ENCODE measurements around the gene APCDD1.

Gene APCDD1

DNA sequence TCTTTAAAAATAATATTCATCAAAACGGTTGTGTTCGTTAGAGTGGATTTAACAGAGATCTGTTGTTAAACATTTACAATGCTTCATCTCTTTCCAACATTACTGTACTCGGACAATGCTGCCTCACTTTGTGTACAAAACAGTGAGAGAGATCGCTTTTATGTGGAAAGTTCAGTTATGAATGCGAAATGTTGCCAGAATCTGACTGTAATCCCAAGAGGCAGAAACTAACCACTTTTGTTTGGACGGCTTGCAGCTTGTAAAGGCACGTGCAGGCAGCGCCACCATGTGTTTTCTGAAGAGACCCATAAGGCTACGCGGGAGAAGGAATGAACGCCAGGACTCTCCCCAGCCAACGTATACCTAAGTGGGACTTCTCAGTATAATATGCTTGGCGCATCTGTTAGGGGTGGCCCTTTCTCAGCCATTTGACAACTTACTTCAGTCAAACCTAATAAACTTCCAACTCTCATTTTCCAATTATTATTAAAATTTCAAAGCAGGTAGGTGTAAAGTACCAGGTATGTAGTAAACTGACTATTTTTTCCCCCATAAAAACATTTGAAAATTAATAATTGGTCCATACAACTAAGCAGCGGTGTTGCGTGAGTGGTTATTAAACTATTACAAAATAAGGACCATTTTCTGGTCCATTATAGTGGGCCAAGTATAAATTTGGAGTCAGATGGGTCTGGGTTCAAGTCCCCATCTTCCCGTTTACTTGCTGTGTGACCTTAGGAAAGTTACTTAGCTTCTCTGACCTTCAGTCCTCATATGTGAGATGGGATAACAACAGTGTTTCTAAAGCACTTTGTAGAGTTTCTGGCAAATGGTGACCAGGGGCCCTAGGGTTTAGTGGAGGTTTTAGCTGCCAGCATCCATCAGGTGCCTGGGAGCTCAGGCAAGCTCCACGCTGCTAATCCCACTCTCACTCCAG lies 65.8 kb downstream of the APCDD1 start (continued):
- TF ChIP-seq TOX (CRISPR knock-in tag; IDR thresholded peaks at IDR 0.05; ENCODE audit: borderline replicate concordance), result no peak
- no peak for TF ChIP-seq TCF4 (CRISPR knock-in tag; IDR thresholded peaks at IDR 0.05; ENCODE audit: borderline replicate concordance)
- TF ChIP-seq ZFP30 (CRISPR knock-in tag; IDR thresholded peaks at IDR 0.05), result no peak
- no peak for TF ChIP-seq OSR1 (CRISPR knock-in tag; IDR thresholded peaks at IDR 0.05)
- no peak for TF ChIP-seq PPARA (CRISPR knock-in tag; IDR thresholded peaks at IDR 0.05; ENCODE audit: borderline replicate concordance)
- no peak for TF ChIP-seq ZNF565 (CRISPR knock-in tag; conservative IDR thresholded peaks at IDR 0.05; ENCODE audit: low read depth)
- no peak for TF ChIP-seq SNAI2 (CRISPR knock-in tag; IDR thresholded peaks at IDR 0.05)
- TF ChIP-seq, protein P1, sequence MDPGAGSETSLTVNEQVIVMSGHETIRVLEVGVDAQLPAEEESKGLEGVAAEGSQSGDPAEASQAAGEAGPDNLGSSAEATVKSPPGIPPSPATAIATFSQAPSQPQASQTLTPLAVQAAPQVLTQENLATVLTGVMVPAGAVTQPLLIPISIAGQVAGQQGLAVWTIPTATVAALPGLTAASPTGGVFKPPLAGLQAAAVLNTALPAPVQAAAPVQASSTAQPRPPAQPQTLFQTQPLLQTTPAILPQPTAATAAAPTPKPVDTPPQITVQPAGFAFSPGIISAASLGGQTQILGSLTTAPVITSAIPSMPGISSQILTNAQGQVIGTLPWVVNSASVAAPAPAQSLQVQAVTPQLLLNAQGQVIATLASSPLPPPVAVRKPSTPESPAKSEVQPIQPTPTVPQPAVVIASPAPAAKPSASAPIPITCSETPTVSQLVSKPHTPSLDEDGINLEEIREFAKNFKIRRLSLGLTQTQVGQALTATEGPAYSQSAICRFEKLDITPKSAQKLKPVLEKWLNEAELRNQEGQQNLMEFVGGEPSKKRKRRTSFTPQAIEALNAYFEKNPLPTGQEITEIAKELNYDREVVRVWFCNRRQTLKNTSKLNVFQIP (CRISPR knock-in tag; IDR thresholded peaks at IDR 0.05; ENCODE audit: borderline replicate concordance, low read depth), result no peak
- no peak for TF ChIP-seq ZNF70 (CRISPR knock-in tag; IDR thresholded peaks at IDR 0.05)

GRCh38 chr18:10521566-10521965 lies 67.1 kb downstream of the APCDD1 start:
- TF ChIP-seq SNAI2 (CRISPR knock-in tag; IDR thresholded peaks at IDR 0.05), result no peak
- no peak for TF ChIP-seq BACH2 (CRISPR knock-in tag; IDR thresholded peaks at IDR 0.05; ENCODE audit: borderline replicate concordance)
- no peak for TF ChIP-seq ZFP3 (CRISPR knock-in tag; IDR thresholded peaks at IDR 0.05)
- TF ChIP-seq ZNF8 (CRISPR knock-in tag; IDR thresholded peaks at IDR 0.05), result no peak
- TF ChIP-seq ISL1 (CRISPR knock-in tag; IDR thresholded peaks at IDR 0.05), result no peak
- TF ChIP-seq ZNF565 (CRISPR knock-in tag; conservative IDR thresholded peaks at IDR 0.05; ENCODE audit: low read depth), result no peak
- no peak for TF ChIP-seq ZC3H10 (CRISPR knock-in tag; IDR thresholded peaks at IDR 0.05)
- no peak for TF ChIP-seq OSR1 (CRISPR knock-in tag; IDR thresholded peaks at IDR 0.05)
- TF ChIP-seq ZFP30 (CRISPR knock-in tag; IDR thresholded peaks at IDR 0.05), result no peak
- TF ChIP-seq, protein P2, sequence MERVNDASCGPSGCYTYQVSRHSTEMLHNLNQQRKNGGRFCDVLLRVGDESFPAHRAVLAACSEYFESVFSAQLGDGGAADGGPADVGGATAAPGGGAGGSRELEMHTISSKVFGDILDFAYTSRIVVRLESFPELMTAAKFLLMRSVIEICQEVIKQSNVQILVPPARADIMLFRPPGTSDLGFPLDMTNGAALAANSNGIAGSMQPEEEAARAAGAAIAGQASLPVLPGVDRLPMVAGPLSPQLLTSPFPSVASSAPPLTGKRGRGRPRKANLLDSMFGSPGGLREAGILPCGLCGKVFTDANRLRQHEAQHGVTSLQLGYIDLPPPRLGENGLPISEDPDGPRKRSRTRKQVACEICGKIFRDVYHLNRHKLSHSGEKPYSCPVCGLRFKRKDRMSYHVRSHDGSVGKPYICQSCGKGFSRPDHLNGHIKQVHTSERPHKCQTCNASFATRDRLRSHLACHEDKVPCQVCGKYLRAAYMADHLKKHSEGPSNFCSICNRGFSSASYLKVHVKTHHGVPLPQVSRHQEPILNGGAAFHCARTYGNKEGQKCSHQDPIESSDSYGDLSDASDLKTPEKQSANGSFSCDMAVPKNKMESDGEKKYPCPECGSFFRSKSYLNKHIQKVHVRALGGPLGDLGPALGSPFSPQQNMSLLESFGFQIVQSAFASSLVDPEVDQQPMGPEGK (CRISPR knock-in tag; IDR thresholded peaks at IDR 0.05; ENCODE audit: borderline replicate concordance), result no peak
- TF ChIP-seq, protein P3, sequence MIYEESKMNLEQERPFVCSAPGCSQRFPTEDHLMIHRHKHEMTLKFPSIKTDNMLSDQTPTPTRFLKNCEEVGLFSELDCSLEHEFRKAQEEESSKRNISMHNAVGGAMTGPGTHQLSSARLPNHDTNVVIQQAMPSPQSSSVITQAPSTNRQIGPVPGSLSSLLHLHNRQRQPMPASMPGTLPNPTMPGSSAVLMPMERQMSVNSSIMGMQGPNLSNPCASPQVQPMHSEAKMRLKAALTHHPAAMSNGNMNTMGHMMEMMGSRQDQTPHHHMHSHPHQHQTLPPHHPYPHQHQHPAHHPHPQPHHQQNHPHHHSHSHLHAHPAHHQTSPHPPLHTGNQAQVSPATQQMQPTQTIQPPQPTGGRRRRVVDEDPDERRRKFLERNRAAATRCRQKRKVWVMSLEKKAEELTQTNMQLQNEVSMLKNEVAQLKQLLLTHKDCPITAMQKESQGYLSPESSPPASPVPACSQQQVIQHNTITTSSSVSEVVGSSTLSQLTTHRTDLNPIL (CRISPR knock-in tag; IDR thresholded peaks at IDR 0.05; ENCODE audit: low read depth), result no peak
- no peak for TF ChIP-seq RARB (CRISPR knock-in tag; IDR thresholded peaks at IDR 0.05)
- no peak for TF ChIP-seq ARNTL (CRISPR knock-in tag; IDR thresholded peaks at IDR 0.05; ENCODE audit: borderline replicate concordance, low read depth)
- TF ChIP-seq ZNF70 (CRISPR knock-in tag; IDR thresholded peaks at IDR 0.05), result no peak
- no peak for TF ChIP-seq ESRRG (CRISPR knock-in tag; IDR thresholded peaks at IDR 0.05)
- no peak for TF ChIP-seq CSDC2 (CRISPR knock-in tag; IDR thresholded peaks at IDR 0.05)
- TF ChIP-seq GLIS3 (CRISPR knock-in tag; IDR thresholded peaks at IDR 0.05), result no peak
- TF ChIP-seq, protein P1 (CRISPR knock-in tag; IDR thresholded peaks at IDR 0.05; ENCODE audit: borderline replicate concordance, low read depth), result no peak
- no peak for TF ChIP-seq PPARA (CRISPR knock-in tag; IDR thresholded peaks at IDR 0.05; ENCODE audit: borderline replicate concordance)
- TF ChIP-seq, protein P4, sequence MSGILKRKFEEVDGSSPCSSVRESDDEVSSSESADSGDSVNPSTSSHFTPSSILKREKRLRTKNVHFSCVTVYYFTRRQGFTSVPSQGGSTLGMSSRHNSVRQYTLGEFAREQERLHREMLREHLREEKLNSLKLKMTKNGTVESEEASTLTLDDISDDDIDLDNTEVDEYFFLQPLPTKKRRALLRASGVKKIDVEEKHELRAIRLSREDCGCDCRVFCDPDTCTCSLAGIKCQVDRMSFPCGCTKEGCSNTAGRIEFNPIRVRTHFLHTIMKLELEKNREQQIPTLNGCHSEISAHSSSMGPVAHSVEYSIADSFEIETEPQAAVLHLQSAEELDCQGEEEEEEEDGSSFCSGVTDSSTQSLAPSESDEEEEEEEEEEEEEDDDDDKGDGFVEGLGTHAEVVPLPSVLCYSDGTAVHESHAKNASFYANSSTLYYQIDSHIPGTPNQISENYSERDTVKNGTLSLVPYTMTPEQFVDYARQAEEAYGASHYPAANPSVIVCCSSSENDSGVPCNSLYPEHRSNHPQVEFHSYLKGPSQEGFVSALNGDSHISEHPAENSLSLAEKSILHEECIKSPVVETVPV (CRISPR knock-in tag; IDR thresholded peaks at IDR 0.05), result no peak
- no peak for ATAC-seq

All from SK-N-SH treated with all-trans-retinoic acid at 6 μM for 48 hours (cell line).